ENCODE results near the gene MIER1. TPM values are rescaled to one million over a fixed set of nuclear protein-coding genes. Genes with fewer than 3 reads are reported as not detected.

Gene MIER1
- total RNA-seq, 1 experiment from 2014 or later: 28.7 TPM

DNA sequence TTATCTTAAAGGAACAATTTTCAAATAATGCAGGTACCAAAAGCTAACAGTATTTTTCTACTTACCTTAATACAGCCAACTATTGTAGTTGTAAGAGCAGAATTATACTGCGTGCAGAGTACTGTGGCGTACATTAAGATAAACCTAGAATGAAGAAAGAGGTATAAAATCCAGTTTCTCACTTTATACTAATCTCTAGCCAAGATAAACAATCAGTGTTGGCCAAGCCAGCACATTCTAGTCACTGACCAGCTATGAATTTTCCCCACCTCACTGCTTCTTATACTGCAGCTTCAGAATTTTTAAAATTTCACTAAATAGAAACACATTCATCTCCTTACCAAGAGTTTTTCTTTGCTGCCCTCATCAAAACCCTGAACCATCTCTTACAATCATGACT lies 95.5 kb downstream of the MIER1 start:
- TF ChIP-seq POLR2AphosphoS5 (IDR thresholded peaks at IDR 0.05; ENCODE audit: low read depth, low read length) (no peak), YY1 (IDR thresholded peaks at IDR 0.05; ENCODE audit: extremely low read depth, insufficient replicate concordance, low read depth, low read length) (no peak), RAD21 (IDR thresholded peaks at IDR 0.05; ENCODE audit: low read depth) (no peak), SP1 (IDR thresholded peaks at IDR 0.05; ENCODE audit: low read depth) (no peak)
- H3K36me3 ChIP-seq (ENCODE audit: control insufficient read depth in 1 of 2, insufficient read depth in 2 of 2, low read length in 2 of 2): no peaks in the 10 kb centered on the region
- no peak for DNase-seq (ENCODE audit: low read depth, low spot score)
- RAD21 ChIA-PET (ENCODE audit: low non-redundant PET in 1 of 2, low total read pairs in 2 of 2, uncharacterized antibody in 2 of 2, unreplicated experiment in 2 of 2): no interaction called here
- H3K9me3 ChIP-seq (ENCODE audit: control insufficient read depth in 1 of 2, insufficient read depth in 1 of 2, low read depth in 1 of 2, low read length in 2 of 2): no peaks in the 10 kb centered on the region
- H3K79me2 ChIP-seq (ENCODE audit: insufficient read depth, low read length): no peaks in the 10 kb centered on the region
- BruUV-seq (replicated peaks): no TSS peak
- POLR2A ChIA-PET: no interaction called here
- ATAC-seq: no peak
- H3K27ac ChIP-seq (ENCODE audit: low read depth, low read length): no peak overlapping the region
- H2AFZ ChIP-seq (ENCODE audit: low read depth, low read length, poor library complexity, severe bottlenecking): no peak overlapping the region
- H3K9me2 ChIP-seq (ENCODE audit: insufficient read depth): no peaks in the 10 kb centered on the region; the same call in 1 of the 2 replicates
- intact Hi-C loops (cut with micrococcal nuclease): no loop called here
- H3K4me3 ChIP-seq (replicated peaks in 1 of 2; ENCODE audit: low read depth in 1 of 2, low read length in 2 of 2): no peak overlapping the region
- no peaks in the 10 kb centered on the region for H3K4me1 ChIP-seq (ENCODE audit: control insufficient read depth in 1 of 2, insufficient read depth in 2 of 2, low read length in 2 of 2)
- no peaks in the 10 kb centered on the region for H4K20me1 ChIP-seq (ENCODE audit: insufficient read depth)
- H3K9ac ChIP-seq (ENCODE audit: low read length): no peak overlapping the region
- H3K27me3 ChIP-seq (ENCODE audit: insufficient read depth, low read length): no peaks in the 10 kb centered on the region
- CTCF ChIA-PET: interaction anchor here (1.3 kb wide), 2 partner anchors 23 to 129 kb away, joined by 3 to 4 read pairs; no protein-coding TSS in a partner anchor
- H3K4me2 ChIP-seq (ENCODE audit: low read length): no peak overlapping the region

DNA sequence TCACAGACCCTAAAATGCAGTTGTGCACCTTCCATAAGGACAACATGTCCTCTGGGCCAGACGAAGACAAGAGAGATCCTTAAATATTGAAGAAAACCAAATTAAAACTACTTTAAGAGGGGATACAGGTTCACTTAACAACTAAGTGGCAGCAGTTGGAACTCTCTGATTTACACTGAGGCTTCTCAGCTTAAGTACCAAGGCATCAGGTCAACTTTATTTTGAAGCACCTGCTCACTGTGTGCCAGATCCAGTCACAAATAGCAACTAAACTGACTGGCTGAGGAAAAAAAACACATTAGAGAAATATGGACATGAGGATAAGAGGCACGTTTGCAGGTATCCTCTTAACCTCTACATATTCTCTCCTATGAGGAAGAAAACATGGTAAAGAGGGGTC lies 96.0 kb downstream of the MIER1 start:
- Histone ChIP-seq H3K9me2 (ENCODE audit: insufficient read depth) (no peaks in the 10 kb centered on the region; the same call in 1 of the 2 replicates), H3K4me1 (ENCODE audit: control insufficient read depth in 1 of 2, insufficient read depth in 2 of 2, low read length in 2 of 2) (no peaks in the 10 kb centered on the region), H3K27me3 (ENCODE audit: insufficient read depth, low read length) (no peaks in the 10 kb centered on the region), H3K9ac (ENCODE audit: low read length) (no peak overlapping the region), H3K4me2 (ENCODE audit: low read length) (no peak overlapping the region), H3K27ac (ENCODE audit: low read depth, low read length) (no peak overlapping the region), H3K79me2 (ENCODE audit: insufficient read depth, low read length) (no peaks in the 10 kb centered on the region), H4K20me1 (ENCODE audit: insufficient read depth) (no peaks in the 10 kb centered on the region), H3K36me3 (ENCODE audit: control insufficient read depth in 1 of 2, insufficient read depth in 2 of 2, low read length in 2 of 2) (no peaks in the 10 kb centered on the region), H3K9me3 (ENCODE audit: control insufficient read depth in 1 of 2, insufficient read depth in 1 of 2, low read depth in 1 of 2, low read length in 2 of 2) (no peaks in the 10 kb centered on the region), H3K4me3 (replicated peaks in 1 of 2; ENCODE audit: low read depth in 1 of 2, low read length in 2 of 2) (no peak overlapping the region), H2AFZ (ENCODE audit: low read depth, low read length, poor library complexity, severe bottlenecking) (no peak overlapping the region)
- DNase-seq (ENCODE audit: low read depth, low spot score) (no peak), ATAC-seq (no peak)
- no TSS peak for BruUV-seq (replicated peaks)
- ChIA-PET POLR2A (no interaction called here), CTCF (interaction anchor here (1.3 kb wide), 1 partner anchor 128 kb away, joined by 3 read pairs; no protein-coding TSS in a partner anchor), RAD21 (ENCODE audit: low non-redundant PET in 1 of 2, low total read pairs in 2 of 2, uncharacterized antibody in 2 of 2, unreplicated experiment in 2 of 2) (no interaction called here)
- intact Hi-C loops (cut with micrococcal nuclease): no loop called here
- TF ChIP-seq ZNF274 (IDR thresholded peaks at IDR 0.05; ENCODE audit: low read depth, low read length): no peak
- TF ChIP-seq YY1 (IDR thresholded peaks at IDR 0.05; ENCODE audit: extremely low read depth, insufficient replicate concordance, low read depth, low read length): no peak
- TF ChIP-seq, protein P1, sequence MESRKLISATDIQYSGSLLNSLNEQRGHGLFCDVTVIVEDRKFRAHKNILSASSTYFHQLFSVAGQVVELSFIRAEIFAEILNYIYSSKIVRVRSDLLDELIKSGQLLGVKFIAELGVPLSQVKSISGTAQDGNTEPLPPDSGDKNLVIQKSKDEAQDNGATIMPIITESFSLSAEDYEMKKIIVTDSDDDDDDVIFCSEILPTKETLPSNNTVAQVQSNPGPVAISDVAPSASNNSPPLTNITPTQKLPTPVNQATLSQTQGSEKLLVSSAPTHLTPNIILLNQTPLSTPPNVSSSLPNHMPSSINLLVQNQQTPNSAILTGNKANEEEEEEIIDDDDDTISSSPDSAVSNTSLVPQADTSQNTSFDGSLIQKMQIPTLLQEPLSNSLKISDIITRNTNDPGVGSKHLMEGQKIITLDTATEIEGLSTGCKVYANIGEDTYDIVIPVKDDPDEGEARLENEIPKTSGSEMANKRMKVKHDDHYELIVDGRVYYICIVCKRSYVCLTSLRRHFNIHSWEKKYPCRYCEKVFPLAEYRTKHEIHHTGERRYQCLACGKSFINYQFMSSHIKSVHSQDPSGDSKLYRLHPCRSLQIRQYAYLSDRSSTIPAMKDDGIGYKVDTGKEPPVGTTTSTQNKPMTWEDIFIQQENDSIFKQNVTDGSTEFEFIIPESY (IDR thresholded peaks at IDR 0.05; ENCODE audit: extremely low read depth, insufficient replicate concordance, low read length): no peak
- TF ChIP-seq EZH2 (IDR thresholded peaks at IDR 0.05): no peak
- TF ChIP-seq, protein P2, sequence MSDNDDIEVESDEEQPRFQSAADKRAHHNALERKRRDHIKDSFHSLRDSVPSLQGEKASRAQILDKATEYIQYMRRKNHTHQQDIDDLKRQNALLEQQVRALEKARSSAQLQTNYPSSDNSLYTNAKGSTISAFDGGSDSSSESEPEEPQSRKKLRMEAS (IDR thresholded peaks at IDR 0.05): no peak
- TF ChIP-seq, protein P3, sequence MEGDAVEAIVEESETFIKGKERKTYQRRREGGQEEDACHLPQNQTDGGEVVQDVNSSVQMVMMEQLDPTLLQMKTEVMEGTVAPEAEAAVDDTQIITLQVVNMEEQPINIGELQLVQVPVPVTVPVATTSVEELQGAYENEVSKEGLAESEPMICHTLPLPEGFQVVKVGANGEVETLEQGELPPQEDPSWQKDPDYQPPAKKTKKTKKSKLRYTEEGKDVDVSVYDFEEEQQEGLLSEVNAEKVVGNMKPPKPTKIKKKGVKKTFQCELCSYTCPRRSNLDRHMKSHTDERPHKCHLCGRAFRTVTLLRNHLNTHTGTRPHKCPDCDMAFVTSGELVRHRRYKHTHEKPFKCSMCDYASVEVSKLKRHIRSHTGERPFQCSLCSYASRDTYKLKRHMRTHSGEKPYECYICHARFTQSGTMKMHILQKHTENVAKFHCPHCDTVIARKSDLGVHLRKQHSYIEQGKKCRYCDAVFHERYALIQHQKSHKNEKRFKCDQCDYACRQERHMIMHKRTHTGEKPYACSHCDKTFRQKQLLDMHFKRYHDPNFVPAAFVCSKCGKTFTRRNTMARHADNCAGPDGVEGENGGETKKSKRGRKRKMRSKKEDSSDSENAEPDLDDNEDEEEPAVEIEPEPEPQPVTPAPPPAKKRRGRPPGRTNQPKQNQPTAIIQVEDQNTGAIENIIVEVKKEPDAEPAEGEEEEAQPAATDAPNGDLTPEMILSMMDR (IDR thresholded peaks at IDR 0.05 in 2 of 3, conservative IDR thresholded peaks at IDR 0.05 in 1 of 3; ENCODE audit: borderline replicate concordance in 1 of 3, insufficient read depth in 1 of 3, low read depth in 2 of 3, low read length in 2 of 3): no peak
- TF ChIP-seq, protein P4, sequence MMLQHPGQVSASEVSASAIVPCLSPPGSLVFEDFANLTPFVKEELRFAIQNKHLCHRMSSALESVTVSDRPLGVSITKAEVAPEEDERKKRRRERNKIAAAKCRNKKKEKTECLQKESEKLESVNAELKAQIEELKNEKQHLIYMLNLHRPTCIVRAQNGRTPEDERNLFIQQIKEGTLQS (IDR thresholded peaks at IDR 0.05): no peak
